ENCODE measurements around the gene ZFHX2.

DNA sequence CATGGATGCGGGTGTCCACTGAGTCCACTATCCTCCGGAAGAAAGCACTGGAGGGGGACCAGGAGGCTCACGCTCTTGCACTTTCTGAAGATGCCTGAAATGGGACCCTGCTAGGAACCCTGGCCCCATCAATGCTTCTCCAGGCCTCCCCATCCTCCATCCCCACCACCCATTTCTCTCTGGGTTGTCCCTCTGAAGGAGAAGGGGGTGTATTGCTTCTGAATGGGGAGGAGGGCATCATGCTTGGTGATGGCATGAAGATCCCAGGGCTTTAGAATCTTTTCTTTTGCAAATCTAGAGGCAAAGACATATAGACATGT, 27.7 kb upstream of the ZFHX2 start:
- TF ChIP-seq, protein P1, sequence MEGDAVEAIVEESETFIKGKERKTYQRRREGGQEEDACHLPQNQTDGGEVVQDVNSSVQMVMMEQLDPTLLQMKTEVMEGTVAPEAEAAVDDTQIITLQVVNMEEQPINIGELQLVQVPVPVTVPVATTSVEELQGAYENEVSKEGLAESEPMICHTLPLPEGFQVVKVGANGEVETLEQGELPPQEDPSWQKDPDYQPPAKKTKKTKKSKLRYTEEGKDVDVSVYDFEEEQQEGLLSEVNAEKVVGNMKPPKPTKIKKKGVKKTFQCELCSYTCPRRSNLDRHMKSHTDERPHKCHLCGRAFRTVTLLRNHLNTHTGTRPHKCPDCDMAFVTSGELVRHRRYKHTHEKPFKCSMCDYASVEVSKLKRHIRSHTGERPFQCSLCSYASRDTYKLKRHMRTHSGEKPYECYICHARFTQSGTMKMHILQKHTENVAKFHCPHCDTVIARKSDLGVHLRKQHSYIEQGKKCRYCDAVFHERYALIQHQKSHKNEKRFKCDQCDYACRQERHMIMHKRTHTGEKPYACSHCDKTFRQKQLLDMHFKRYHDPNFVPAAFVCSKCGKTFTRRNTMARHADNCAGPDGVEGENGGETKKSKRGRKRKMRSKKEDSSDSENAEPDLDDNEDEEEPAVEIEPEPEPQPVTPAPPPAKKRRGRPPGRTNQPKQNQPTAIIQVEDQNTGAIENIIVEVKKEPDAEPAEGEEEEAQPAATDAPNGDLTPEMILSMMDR (IDR thresholded peaks at IDR 0.05; ENCODE audit: low read depth, low read length) = no peak
- TF ChIP-seq EZH2phosphoT487 (IDR thresholded peaks at IDR 0.05; ENCODE audit: low read depth) = no peak
